HG02763 (cell line): Measurements from ENCODE around the gene ST3GAL3.

Experiments used
- ATAC-seq: cut with Tn5 transposase; IDR thresholded peaks from one replicate; pipeline ENCODE4 v1.9.1; 2021; ENCODE audit warnings: mild to moderate bottlenecking, moderate library complexity; ENCODE audit not compliant: unreplicated experiment

Gene ST3GAL3

DNA sequence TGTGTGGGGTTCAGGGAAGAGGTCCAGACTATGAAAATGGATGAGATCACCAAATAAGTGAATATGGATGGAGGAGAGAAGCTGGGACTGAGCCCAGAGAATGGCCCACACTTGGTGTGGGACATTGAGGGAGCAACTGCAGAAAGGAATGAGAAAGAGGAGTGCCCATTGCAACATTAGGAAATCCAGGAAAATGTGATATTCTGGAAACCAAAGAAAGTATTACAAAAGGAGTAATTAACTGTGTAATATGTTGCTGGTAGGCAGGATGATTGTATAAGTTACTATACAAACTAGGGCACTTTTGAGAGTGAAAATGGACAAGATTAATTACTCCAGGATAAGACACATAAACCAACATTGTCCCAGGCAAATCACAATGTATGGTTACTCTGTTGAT is 166.5 kb downstream of the ST3GAL3 start:
- no peak for ATAC-seq

DNA sequence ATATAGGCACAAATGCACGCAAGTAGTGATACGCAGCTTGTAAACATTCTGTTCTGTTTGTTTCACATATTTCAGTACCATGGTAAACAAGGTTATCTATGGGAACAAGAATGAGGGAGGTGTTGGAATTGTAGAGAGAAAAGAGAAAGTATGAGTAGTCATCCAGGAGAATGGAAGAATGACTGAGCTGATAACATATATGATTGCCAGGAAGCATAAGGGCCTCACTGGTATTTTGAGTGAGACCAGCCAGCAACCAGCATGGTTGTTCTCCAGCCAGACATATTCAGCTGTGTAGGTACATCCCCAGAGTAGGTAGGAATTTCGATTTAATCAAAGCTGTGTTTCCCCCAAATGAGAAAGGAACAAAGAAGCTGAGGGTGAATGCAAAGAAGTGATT is 167.4 kb downstream of the ST3GAL3 start:
- ATAC-seq = no peak

DNA sequence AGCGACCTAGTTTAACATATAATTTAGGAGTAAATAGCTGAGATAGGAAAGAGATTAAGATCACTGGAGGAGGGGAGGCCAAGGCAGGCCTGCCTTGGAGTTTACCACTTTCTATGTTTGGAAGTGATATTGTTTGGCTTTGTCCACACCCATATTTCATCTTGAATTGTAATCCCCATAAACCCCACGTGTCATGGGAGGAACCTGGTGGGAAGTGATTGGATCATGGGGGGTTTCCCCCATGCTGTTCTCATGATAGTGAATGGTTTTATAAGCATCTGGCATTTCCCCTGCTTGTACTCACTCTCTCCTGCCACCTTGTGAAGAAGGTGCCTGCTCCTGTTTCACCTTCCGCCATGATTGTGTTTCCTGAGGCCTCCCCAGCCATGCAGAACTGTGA is 168.0 kb downstream of the ST3GAL3 start:
- ATAC-seq = no peak

DNA sequence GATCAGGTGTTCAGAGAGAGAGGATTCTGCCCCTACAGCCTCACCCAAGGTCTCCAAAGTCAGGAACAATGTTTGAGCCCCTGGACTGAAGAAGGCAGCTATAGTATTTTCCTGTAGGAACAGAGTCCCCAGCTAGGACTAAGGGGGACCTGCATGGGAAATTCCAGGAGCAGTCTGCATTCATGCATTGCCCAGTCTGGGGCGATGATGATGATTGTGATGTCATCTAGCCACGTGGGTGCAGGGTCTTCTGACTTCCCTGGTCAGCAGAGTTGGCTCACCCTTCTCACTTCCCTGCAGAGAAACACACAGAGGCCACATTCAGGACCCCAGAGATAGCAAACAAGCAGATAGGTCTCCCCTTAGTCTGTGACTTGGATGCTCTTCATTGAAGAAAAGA is 169.8 kb downstream of the ST3GAL3 start:
- ATAC-seq = no peak

DNA sequence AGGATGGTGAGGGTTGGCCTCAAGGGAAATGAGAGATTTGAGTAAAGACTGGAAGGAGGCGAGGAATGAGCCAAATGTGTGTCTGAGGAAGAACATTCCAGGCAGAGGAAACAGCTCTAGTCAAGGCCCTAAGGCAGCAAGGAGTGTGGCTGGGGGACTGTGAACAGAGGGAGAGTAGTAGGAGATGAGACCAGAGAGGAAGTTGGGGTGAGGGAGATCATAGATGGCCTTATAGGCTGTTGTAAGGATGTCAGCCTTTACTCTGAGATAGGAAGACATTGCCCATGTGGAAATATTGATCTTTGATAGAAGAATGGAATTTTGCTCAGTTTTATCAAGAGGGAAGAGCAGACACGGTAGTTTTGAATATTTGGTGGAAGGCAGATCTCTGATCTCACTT is 171.1 kb downstream of the ST3GAL3 start:
- no peak for ATAC-seq

DNA sequence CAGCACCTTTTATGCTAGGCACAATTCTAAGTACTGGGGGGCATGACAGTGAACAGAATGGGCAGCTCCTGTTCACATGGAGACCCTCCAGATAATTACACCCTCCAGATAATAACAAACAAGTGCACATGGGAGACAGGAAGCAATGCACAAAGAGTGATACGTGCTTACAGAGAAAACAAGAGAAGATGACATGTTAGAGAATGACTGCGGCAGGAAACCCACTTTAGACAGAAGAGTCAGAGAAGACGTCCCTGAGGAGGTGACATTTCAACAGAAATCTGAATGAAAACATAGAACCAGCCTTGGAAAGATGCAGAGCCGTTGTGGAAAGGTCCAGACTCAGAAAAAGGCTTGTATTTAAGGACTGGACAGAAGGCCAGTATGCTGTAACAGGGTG is 171.5 kb downstream of the ST3GAL3 start:
- no peak for ATAC-seq

DNA sequence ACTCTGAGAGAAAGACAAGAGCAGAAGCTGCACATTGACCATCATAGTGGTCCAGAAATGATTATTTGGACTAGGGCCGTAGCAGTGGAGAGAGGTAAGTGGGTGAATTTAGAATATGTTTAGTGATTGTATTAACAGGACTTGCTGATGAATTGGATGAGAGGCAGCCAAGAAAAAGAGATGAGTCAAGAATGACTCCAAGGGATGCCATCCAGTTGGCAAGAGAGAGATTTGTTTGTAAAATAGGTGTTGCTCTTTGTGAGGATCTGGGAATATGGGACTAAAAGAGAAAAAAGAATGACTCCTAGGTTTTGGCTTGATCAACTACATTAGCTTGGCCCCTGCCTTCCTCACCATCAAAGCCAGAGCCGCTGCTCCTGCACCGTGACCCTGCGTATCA is 172.1 kb downstream of the ST3GAL3 start:
- no peak for ATAC-seq

DNA sequence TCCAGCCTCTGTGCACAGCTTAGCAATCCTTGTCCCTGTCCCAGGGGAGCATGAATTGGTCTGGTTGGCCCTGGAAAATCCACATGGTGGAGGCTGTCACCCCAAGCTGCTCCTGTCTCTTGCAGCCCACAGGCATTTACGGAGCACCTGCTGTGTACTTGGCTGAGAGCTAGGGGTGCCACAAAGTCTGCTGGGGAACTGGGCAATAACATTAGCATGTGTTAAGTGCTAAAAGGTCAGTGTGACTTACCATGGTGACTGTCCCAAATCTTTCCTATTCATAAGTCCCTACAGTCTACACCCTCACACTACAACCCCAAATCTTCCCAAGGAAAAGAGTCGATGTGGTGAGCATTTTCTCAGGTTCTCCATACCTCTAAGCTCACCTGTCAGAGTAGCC is 172.7 kb downstream of the ST3GAL3 start:
- ATAC-seq = no peak

DNA sequence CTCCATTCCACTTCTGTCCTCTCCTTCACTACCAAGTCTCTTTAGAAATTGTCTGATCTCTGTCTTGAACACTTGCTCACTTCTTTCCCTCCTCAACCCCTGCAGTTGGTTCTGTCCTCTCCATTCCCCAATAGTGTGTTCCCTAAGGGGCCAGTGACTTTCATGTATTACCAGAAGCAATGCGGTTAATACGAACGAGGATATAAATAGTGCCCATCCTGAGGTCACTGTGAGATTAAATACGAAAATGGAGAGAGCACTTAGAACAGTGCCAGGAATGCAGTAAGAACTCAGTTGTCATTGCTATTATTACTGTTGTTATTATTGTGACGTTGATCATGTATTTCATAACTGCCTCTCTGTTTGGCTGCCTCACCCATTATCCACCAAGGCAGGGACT is 173.3 kb downstream of the ST3GAL3 start:
- no peak for ATAC-seq

DNA sequence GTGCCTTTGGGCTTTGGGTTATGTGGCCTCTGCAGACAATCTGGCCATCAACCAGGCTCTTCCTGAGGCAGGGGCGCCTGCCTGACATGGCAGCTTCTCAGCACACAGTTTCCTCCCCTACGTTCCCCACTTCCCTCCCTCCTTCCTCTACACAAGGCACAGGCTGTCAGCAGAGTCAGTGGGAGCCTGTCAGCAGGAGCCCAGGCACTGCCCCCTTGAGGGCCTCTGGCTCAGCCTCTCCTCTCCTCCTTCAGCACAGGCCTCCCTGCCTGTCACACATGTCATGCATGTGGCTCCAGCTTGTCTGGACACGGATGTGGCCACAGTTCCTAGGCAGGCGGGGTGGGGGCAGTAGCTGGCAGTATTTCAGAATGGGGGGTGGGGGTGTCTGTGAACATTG is 174.1 kb downstream of the ST3GAL3 start:
- ATAC-seq = no peak

DNA sequence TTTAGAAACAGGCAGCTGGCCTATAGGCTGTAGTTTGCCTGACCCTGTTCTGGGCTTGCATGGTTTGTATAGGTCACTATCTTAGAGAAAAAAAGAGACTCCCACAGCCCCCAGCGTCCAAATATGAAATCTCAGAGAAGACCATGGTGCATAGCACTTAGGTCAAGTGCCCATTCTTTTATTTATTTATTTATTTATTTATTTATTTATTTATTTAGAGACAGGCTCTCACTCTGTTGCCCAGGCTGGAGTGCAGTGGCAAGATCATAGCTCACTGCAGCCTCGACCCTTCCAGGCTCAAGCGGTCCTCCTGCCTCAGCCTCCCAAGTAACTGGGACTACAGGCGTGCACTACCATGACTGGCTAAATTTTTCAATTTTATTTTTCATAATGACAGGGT is 175.4 kb downstream of the ST3GAL3 start:
- ATAC-seq = no peak

DNA sequence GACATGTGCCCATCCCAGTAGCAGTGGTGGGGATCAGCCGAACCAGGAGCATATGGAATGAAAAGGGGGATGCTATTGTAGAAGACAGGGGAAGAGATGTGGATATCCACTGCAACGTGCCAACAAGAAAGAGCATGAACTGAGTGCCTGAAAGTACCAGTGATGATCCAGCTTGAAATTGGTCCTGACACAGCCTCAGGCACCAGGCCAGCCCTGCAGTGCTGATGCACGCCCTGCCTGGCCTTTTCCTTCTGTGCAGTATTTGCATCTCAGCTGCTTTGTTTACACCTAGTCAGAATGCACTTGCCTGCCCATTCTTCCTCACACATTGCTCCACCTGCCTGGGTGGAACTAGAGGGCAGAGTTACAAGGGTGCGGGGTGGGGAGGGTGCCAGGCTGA is 176.0 kb downstream of the ST3GAL3 start:
- ATAC-seq = no peak

DNA sequence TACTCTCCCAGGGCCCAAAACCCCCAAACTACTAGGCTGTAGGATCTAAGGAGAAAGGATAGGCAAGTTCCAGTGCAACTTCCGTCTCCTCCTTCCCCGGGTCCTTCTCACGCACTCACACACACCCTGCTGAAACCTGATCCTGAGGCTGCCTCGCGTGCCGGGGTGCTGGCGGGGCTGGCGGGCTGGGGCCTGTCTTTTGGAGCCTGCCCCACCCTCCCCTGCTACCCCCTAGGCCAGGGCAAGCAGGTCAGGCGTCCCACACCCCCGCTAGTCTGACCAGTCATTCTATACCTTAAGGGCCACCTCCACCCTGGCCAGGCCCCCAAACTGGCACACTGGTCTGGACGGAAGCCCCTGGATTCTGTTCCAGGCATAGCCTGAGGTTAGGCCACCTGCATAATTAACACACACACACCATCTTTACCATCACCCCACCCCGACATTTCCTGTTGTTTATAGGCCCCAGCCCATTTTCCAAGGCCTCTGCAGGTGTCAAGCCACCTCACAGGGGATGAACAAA is 178.0 kb downstream of the ST3GAL3 start:
- ATAC-seq = no peak

DNA sequence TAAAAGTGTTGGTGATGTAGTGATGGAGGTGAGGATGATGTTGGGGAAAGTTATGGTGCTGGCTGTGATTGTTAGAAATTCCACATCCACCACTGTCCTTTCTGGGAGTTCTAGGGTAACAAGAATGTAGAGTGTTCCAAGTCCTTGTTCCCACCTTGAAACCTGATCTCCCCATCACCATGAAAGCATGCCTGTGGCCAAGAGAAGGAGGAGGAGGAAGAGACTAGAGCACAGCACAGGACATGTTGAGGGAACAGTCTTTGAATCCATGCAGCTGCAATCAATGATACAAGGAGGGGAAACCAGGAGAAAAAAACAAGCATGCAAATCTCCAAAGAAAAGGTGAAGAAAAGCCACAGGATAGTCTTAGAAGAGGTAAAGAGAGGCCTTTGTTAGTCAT is 180.4 kb downstream of the ST3GAL3 start:
- no peak for ATAC-seq

DNA sequence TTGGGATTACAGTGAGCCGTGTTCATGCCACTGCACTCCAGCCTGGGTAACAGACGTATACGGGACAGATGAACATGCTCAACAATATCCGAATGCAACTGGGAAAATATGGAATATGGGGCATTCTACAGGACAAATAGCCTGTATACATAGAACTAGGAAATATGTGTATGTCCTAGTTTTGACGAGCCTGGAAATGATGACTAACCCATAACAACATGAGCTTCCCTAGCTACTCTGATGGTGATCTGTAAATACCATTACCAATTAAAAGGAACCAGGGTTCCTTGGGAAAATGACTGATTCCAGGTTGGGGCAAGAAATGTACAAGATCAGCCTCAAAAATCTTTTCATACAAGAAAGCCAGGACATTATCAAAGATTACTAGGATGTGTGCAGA is 183.5 kb downstream of the ST3GAL3 start:
- no peak for ATAC-seq

DNA sequence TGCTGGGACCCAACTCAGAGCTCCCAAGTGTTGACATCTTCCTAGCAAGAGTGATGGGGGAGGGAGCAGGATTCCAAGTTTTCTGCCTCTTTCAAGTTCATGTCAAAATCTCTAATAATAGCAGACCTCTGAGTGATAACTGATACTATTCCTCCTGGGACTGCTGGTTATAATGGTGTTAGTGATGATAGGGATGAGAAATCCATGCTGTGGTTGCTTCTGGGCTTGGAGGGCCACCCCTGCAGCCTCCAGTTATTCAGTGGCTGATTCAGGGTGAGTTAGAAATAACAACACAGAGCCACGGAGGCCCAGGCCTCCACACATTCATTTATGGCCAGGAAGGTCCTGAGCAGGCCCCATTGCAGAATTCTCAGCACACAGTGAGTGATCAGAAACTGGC is 185.7 kb downstream of the ST3GAL3 start:
- no peak for ATAC-seq

DNA sequence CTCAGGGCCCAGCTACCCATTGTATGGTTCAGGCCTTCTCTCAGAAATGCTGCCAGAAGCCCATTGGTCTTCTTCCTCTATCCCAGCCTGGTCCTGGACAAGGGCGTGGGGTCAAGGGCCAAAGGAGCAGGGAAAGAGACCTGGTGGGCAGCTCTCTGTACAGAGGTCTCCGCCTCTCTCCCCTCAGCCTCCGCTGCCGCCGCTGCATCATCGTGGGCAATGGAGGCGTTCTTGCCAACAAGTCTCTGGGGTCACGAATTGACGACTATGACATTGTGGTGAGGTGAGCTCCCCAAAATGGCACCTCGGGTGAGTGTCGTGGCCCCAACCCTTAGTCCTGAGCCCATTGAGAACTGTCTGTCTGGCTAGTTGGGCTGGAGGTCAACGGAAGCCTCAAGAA is 191.6 kb downstream of the ST3GAL3 start:
- no peak for ATAC-seq

DNA sequence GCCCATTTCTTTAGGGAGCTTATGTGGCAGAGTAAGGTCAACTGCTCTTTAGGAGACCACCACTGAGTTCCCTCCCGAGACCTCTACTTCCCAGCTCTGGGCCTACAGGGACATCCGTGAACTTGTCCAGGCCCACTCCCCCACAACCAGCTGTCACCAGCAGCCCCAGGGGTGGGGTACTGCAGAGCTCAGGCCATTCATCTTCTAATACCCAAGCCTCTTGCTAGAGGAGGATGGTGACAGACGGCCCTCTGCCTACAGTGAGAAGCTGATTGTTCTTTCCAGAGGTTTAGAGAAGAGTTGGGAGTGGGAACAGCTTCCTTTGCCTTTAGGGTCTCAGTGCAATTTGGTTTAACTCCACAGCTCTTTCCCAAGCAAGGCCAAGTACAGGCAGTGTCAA is 193.1 kb downstream of the ST3GAL3 start:
- no peak for ATAC-seq

DNA sequence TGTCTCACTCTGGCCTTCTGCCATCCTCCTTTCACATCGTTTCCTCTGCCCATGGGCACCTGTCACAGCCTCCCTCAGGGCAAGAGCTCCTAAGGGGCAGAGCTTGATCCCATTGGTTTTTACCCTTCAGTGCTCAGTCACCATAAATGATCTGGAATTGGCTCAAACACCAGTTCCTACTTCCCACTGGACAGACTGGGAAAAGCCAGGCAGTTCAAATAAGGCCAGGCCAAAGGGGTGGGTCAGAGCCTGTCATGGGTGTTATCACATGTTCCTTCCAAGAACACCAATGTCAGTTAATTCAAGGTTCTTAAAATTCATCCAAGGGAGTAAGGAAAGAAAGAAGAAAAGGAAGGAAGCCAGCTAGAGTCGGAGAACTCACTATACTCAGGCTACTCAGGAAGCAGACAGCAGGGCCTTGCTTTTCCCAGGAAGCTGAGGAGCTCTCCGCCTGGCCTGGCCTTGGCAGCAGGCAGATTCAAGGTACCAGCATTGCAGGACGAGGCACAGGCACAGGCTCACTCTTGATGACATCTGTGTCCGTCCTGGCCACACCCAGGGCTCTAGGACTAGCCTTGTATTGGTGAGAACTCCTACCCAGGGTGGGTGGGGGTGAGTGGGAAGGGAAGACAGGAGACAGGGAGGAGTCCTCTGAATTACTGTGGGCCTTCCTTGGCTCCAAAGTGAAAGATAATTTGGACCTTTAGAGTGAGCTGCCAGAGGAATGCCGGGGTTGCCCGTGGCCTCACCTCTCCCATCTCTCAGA is 194.0 kb downstream of the ST3GAL3 start:
- no peak for ATAC-seq

DNA sequence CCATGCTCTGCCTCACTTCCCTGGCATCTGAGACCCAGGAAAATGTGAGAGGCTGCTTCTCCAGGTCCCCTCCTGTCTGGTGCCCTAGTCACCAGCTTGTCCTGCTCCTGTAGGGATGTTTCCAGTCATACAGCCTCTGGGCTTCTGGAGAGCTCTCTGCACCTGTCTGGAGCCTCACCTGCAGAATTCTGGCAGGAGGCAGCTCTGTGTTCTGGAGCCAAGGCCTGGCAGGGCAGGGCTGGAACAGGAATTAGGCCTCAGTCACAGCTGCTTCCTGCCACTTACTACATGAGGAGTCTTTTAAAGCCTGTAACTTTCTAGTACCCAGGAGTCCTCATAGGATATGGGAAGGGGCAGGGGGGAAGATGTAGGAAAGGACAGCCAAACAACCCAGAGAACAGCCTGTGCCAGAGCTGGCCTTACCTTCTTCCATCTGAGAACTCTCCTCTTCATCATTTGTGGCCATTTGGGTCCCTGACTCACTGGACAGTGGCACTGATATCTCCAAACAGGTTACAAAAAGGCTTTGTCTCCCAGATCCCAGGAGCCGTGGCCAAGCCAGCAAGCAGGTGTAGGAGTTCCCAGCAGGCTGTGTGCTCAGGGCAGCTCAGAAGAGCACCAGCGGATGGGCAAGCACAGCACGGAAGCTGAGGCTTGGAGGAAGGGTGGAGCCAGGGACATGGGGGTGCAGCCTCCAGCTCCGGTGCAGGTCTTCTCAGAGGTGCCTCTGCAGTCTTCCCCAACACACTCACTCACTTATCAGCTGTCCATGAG is 194.9 kb downstream of the ST3GAL3 start:
- ATAC-seq = no peak

DNA sequence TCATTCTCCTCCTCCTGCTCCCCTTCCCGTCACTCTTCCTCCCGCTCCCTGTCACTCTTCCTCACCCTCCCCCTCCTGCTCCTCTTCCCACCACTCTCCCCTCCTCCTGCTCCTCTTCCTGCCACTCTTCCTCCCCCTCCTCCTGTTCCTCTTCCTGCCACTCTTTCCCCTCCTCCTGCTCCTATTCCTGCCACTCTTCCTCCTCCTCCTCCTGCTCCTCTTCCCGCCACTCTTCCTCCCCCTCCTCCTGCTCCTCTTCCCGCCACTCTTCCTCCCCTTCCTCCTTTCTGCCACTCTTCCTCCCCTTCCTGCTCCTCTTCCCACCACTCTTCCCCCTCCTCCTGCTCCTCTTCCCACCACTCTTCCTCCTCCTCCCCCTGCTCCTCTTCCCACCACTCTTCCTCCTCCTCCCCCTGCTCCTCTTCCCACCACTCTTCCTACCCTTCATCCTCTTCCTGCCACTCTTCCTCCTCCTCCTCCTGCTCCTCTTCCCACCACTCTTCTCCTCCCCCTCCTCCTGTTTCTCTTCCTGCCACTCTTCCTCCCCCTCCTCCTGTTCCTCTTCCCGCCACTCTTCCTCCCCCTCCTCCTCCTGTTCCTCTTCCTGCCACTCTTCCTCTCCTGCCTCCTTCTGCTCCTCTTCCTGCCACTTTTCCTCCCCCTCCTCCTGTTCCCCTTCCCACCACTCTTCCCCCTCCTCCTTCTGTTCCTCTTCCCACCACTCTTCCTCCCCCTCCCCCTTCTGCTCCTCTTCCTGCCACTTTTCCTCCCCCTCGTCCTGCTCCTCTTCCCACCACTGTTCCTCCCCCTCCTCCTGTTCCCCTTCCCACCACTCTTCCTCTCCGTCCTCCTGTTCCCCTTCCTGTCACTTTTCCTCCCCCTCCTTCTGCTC is 197.6 kb downstream of the ST3GAL3 start:
- ATAC-seq = no peak
